Urinary bladder (tissue), 4 donors: ENCODE measurements around the gene PRIM2. TPM values are rescaled to one million over a fixed set of nuclear protein-coding genes. Genes with fewer than 3 reads are reported as not detected.
"Not testable (repeated sequence)": the region's sequence is repeated elsewhere in the genome, so short reads cannot be mapped to it uniquely, and the experiment has no call there.

Experiments
- DNase-seq: peaks from one replicate; pipeline ENCODE4 v3.0.0-alpha.2; 2015; ENCODE audit errors: extremely low spot score
- H3K27ac ChIP-seq: one replicate; pipeline ENCODE4 v1.5.1; 2013; ENCODE audit warnings: low read depth, mild to moderate bottlenecking, moderate library complexity
- H3K36me3 ChIP-seq: one replicate; pipeline ENCODE4 v1.6.1; 2013; ENCODE audit warnings: mild to moderate bottlenecking, moderate library complexity; ENCODE audit not compliant: insufficient read depth
- H3K4me1 ChIP-seq: one replicate; pipeline ENCODE4 v1.6.1; 2013; ENCODE audit warnings: mild to moderate bottlenecking, moderate library complexity; ENCODE audit not compliant: insufficient read depth
- H3K4me3 ChIP-seq: one replicate; pipeline ENCODE4 v1.5.1; 2013; ENCODE audit warnings: low read depth, low read length
- WGBS: extraction: QIAGEN DNeasy Blood & Tissue Kit; methylation state at CpG from one replicate; pipeline ENCODE4 v1.1.7; 2013; 5-methylcytosine and 5-hydroxymethylcytosine counted together
- polyA plus RNA-seq: library from polyadenylated mRNA; stranded (reverse); fragments of 200-250 nt; gene quantifications from one replicate; pipeline ENCODE4 v1.2.3, GENCODE V29; 2013
- total RNA-seq: library from RNA; depleted of rRNA; stranded (reverse); fragments of >200 nt; gene quantifications from one replicate; pipeline ENCODE4 v1.2.3, GENCODE V29; 2014
- donor health status: healthy with polysubstance abuse.
- donor health status: healthy.

Gene PRIM2
- total and polyA plus RNA-seq, 2 donors, result 6.9 to 42.7 TPM

DNA sequence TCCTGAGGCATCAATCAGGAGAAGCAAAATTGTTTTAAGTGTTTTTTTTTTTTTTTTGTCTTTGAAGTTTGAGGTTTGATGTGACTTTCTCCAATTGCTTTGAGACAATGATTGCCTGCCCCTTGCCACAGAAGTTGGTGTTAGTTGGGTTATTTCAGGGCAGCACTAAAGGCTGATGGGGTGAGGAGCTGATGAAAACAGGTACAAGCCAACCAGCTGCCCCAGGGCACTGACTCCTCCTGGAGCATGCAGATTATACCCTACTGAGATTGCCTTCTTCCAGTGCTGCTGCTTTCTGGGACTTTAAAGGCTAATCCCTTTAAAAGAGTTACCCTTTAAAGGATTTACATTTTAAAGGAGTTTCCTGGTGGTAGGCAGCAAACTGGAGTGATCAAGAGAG lies 172.5 kb downstream of the PRIM2 start:
- H3K36me3 ChIP-seq, H3K4me3 ChIP-seq, DNase-seq, H3K27ac ChIP-seq, H3K4me1 ChIP-seq: not testable (repeated sequence)

DNA sequence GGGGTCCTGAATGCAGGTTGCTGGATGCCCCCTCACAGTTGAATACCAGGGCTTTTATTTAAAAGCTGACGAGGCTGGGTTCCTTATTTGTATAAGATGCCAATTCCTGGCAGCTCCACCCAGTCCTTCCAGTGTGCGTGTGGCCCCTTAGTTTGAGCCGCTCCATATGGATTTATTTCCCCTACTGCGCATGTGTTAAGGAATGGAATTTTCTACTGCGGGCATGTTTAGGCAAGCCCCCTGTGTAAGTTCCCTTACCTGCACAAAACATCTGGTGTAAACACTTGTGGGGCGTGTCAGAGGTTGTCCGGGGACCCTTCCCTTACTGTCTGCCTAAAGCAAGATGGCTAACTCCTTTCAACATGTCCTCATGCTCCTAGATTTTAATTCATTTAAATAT lies 174.4 kb downstream of the PRIM2 start:
- H3K4me1 ChIP-seq, DNase-seq, H3K4me3 ChIP-seq, H3K36me3 ChIP-seq, H3K27ac ChIP-seq: not testable (repeated sequence)
- 90% methylated on average over 7 of the region's 7 CpGs for WGBS

DNA sequence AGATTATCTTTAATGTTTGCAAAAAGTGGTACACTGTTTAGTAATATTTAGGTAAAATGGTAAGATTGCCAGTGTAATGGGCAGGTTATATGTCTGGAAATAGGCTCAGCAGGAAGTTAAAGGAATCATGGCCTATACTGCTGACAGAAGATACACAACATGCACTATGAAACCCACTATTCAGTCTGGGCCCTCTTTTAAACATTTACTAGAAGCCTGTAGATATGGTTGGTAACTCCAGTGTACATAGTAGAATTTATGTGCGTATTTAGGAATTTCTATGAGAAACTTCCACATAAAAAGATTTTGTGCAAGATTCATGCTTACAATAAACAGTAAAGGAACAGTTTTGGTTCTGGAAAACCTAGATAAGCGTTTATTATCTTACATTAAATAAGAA lies 178.8 kb downstream of the PRIM2 start:
- 95% methylated on average over 2 of the region's 2 CpGs for WGBS

DNA sequence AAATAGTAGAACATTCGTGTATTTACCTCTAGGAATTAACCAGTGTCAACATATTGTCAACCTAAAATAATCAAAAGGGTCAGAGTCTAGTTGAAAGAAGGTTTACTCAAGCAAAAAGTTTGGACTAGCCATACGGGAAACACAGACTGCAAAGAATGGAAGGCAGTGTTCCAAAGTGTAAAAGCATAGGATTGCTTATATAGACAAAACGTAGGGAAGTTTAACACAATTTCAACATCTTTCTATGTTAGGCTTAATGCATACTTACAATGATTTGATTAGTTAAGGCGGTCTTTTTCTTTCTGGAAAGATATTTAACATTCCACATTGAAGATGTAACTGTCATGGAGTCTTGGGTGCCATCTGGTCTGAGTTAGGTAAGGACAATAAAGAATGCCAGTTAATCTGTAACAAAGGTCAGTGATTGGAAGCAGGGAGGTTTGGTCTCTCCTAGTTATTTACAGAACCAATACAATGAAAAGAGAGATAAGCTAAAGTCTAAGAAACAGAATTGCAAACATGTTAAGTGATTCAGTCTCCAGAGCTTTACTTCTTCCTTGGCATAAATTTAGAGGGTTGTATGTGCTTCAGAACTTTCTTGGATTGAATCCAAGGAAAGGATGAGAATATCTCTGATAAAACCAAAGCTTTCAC lies 183.1 kb downstream of the PRIM2 start:
- not testable (repeated sequence) for H3K4me1 ChIP-seq, H3K36me3 ChIP-seq, DNase-seq, H3K4me3 ChIP-seq, H3K27ac ChIP-seq
- 40% methylated on average over 4 of the region's 4 CpGs for WGBS

More for the DNA sequence above, 178.8 kb downstream of the PRIM2 start:
- not testable (repeated sequence) for DNase-seq, H3K4me1 ChIP-seq, H3K36me3 ChIP-seq, H3K4me3 ChIP-seq, H3K27ac ChIP-seq

DNA sequence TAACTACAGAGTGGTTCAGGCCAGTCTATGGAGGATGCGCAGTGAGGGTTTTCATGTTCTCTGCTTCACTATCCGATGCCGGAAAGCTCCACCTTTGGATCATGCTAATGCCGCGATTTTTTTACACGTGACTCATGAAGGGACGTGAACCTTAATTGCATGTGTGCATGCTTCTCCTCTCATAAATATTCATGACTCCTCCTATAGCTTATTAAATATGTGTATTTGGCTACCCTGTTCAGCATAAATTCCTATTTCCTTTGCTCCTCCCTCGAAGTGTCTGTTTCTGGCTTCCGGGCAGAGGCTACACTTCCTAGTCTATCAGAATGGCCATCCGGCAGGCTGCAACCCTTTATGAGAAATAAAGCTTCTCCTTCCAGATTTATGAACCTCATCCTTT lies 185.0 kb downstream of the PRIM2 start:
- 97% methylated on average over 10 of the region's 10 CpGs for WGBS

DNA sequence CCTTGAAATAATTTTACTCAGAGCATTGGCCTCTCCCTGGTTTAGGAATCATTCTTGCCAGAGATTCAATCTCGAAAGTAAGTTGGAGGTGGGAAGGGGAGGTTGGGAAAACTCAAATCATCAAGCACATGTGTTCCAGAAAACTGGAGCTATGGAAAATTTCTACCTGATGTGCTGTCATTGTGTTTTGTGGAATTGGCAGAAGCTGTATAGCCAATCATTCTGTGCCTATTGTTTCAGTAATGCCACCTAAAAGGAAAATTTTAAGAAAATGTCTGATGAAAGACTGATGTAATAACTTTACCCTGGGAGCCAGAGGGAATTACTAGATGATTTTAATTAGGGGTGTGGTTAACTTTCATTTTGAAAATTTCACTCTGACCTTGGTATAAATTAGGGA lies 187.8 kb downstream of the PRIM2 start:
- H3K4me1 ChIP-seq, H3K27ac ChIP-seq, H3K4me3 ChIP-seq, DNase-seq, H3K36me3 ChIP-seq: not testable (repeated sequence)
- WGBS, result 70% methylated on average over 1 of the region's 1 CpG

More for the DNA sequence above, 185.0 kb downstream of the PRIM2 start:
- not testable (repeated sequence) for H3K27ac ChIP-seq, H3K4me1 ChIP-seq, DNase-seq, H3K36me3 ChIP-seq, H3K4me3 ChIP-seq

DNA sequence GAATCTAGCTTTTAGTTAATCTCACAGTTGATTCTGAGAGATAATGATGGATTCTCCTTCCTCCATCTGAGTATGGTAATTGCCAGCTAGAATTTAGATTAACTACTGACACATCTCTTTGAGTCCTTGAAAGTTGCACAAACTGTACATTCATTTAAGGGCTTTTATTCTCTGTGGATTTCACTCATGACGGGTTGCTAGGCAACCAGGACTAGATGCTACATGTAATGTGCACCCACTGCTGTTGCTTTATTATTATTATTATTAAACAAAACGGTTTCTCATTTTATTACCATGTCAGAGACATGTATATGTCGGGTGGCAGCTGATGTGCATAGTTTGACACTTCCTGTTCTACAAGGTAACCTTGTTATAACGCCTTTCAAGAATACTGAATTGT lies 193.0 kb downstream of the PRIM2 start:
- H3K4me1 ChIP-seq, DNase-seq, H3K36me3 ChIP-seq, H3K4me3 ChIP-seq, H3K27ac ChIP-seq: not testable (repeated sequence)
- 83% methylated on average over 4 of the region's 4 CpGs for WGBS

DNA sequence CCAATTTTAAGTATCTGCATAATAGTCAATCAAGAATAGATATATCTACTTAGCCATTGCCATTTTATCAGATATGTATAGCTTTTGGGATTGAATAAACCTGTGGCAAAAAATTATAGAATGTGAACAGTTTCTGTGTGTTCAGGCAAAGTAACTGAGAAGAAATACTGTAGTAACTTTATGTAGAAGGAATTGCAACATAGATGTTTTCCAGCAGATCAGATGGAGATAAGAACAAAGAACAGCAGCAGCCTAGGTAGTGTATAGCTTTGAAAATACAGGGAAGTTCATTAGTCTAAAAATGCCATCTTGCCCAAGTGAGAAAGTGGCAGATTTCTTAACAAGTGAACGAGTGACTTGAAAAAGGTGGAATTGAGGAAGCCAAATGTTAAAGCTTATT lies 197.7 kb downstream of the PRIM2 start:
- not testable (repeated sequence) for H3K36me3 ChIP-seq, H3K4me3 ChIP-seq, H3K27ac ChIP-seq, DNase-seq, H3K4me1 ChIP-seq
- WGBS, result 75% methylated on average over 1 of the region's 1 CpG

DNA sequence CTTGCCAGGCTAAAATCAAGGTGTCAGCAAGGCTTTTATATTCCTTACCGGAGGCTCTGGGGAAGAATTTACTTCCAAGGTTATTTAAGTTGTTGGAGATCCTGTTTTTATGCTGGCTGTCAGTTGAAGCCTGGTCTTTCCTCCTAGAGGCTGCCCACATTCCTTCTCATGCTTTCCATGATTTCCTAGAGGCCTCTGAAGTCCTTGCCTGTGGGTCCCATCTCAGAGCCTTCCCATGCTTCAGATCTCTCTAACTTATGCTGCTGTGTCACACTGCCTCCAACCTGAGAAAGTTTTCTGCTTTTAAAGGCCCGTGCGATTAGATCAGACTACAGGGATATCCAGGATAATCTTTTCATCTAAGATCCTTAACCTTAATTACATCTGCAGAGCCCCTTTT lies 198.4 kb downstream of the PRIM2 start:
- H3K4me1 ChIP-seq, DNase-seq, H3K27ac ChIP-seq, H3K4me3 ChIP-seq, H3K36me3 ChIP-seq: not testable (repeated sequence)
- WGBS, result 77% methylated on average over 1 of the region's 3 CpGs

DNA sequence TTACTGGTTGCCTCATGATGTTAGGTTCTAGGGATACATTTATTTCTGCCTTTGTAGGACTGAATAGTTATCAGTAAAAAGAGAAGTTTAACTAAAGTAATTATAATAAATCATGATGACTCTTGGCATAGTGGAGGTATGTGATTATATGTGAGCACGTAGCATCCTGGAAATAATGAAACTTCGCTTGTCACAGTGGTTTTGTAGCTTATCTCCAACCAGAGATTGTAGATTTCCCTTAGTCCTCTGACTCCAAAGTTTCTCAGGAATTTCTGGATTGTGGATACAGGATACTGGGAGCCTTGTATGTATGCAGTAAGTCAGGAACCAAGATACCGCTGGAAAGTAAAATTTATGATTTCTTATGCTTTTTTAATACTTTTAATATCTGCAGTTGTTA lies 199.3 kb downstream of the PRIM2 start:
- not testable (repeated sequence) for H3K27ac ChIP-seq, H3K4me3 ChIP-seq, H3K4me1 ChIP-seq, H3K36me3 ChIP-seq, DNase-seq
- WGBS, result 54% methylated on average over 3 of the region's 3 CpGs

DNA sequence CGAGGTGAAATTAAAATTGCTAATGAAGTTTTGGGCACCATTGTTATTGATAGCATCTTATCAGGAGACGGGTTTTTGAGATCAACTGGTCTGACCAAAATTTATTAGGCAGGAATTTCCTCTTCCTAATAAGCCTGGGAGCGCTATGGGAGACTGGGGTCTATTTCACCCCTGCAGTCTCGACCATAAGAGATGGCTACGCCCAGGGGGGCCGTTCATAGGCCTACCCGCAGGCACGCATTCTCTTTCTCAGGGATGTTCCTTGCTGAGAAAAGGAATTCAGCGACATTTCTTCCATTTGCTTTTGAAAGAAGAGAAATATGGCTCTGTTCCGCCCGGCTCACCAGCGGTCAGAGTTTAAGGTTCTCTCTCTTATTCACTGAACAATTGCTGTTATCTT lies 201.8 kb downstream of the PRIM2 start:
- H3K27ac ChIP-seq, DNase-seq, H3K4me1 ChIP-seq, H3K36me3 ChIP-seq, H3K4me3 ChIP-seq: not testable (repeated sequence)
- WGBS, result 79% methylated on average over 12 of the region's 12 CpGs

DNA sequence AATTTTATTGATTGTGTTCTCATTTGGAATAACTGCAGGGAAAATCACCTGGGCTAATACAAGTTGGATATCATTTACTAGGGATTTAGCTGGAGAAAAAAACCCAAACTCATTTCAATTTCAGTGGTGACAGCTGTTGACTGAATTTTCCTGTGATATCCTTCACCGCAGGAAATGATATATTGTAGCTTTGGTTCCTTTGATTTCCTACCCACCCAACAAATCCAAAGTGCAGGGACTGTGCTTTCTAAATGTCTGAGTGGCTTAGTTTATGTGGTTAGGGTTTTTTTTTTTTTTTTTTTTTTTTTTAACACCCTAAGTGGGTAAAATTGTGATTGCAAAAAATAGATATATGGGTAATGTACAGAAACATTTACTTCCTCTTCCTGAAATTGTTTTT lies 203.7 kb downstream of the PRIM2 start:
- H3K27ac ChIP-seq, DNase-seq: not testable (repeated sequence)
- 81% methylated on average over 1 of the region's 1 CpG for WGBS

DNA sequence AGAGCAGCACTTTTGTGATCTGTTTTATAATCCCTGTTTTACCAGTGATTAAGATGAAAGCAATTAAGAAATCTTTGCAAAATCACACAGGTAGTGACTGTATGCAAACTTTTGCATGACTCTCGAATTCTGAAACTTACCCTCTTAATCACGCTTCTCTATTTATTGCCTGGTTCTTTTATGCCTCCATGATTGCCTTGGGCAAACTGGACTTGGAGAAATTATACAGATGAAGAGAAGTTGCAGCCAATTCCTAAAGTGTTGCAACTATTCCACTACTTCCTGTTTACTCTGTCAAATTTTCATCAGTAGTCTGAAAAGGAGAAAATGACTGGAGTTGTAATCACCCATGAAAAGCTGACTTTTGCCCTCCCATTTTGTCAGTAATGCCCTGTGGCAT lies 205.8 kb downstream of the PRIM2 start:
- H3K4me1 ChIP-seq, H3K36me3 ChIP-seq, DNase-seq, H3K27ac ChIP-seq, H3K4me3 ChIP-seq: not testable (repeated sequence)
- WGBS, result 91% methylated on average over 2 of the region's 2 CpGs

More for the DNA sequence above, 203.7 kb downstream of the PRIM2 start:
- H3K36me3 ChIP-seq, H3K4me3 ChIP-seq, H3K4me1 ChIP-seq: not testable (repeated sequence)

DNA sequence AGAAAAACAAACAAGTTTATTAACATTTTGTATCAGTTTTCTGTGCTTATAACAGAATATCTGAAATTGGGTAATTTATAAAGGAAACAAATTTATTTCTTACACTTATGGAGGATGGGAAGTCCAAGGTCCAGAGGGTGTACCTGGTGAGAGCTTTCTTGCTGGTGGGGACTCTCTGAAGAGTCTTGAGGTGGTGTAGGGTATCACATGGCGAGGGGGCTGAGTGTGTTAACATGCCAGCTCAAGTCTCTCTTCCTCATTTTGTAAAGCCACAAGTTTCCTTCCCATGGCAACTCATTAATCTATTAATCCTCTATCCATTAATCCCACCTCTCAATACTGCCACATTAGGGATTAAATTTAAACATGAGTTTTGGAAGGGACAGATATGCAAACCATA lies 212.3 kb downstream of the PRIM2 start:
- WGBS, result no CpG with 5 or more reads among the region's 1 CpG
- not testable (repeated sequence) for H3K4me3 ChIP-seq, DNase-seq, H3K4me1 ChIP-seq, H3K36me3 ChIP-seq, H3K27ac ChIP-seq

DNA sequence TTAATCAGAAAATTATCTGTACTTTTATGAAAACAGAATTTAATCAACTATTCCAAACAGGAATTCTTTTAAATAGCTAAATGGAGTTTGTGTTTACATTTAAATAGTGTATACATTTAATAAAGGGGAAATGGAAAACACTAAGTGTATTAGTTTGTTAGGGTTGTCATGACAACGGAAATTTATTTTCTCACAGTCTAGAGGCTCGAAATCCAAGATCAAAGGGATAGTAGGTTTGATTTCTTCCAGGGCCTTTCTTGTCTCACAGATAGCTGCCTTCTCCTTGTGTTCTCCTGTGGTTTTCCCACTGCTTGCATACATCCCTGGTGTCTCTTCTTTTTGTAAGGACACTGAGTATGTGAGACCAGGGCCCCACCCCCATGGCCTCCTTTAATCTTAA lies 215.2 kb downstream of the PRIM2 start:
- H3K36me3 ChIP-seq, H3K4me1 ChIP-seq, DNase-seq, H3K4me3 ChIP-seq, H3K27ac ChIP-seq: not testable (repeated sequence)
- WGBS, result 89% methylated on average over 2 of the region's 2 CpGs
